ENCODE measurements around the gene THOC1.

The THOC1 gene

GRCh38 chr18:213966-214365 lies 53.9 kb downstream of the THOC1 start:
- DNase-seq (ENCODE audit: low spot score): no peak

DNA sequence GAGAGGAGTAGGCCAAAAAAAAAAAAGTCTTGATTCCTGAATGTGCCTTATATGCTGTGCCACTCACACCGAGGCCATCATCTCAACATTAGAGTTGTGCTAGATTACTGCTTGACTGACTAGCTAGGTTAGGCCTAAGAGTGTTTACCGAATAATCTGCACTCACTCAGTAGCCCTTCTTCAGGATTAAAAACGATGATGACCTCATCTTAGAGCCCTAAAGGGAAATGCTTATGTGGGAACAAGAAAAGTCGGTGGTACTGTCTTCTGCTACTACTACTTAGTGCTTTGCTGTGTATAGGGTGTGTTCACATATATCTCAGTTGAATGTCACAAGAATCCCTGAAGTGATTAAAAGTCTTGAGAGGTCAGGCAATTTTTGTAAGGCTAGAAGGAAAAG lies 54.3 kb downstream of the THOC1 start:
- no peak for DNase-seq (ENCODE audit: low spot score)

- DNase-seq (ENCODE audit: low spot score): peak; percentile 14
Measured at GRCh38 chr18:212780-213179, 55.1 kb downstream of the THOC1 start.

GRCh38 chr18:211582-211981 lies 56.3 kb downstream of the THOC1 start:
- no peak for DNase-seq (ENCODE audit: low spot score)

- DNase-seq (ENCODE audit: low spot score): no peak
Measured at GRCh38 chr18:210733-211132, 57.1 kb downstream of the THOC1 start.

- DNase-seq (ENCODE audit: low spot score): no peak
Measured at GRCh38 chr18:210075-210474, 57.8 kb downstream of the THOC1 start.

DNA sequence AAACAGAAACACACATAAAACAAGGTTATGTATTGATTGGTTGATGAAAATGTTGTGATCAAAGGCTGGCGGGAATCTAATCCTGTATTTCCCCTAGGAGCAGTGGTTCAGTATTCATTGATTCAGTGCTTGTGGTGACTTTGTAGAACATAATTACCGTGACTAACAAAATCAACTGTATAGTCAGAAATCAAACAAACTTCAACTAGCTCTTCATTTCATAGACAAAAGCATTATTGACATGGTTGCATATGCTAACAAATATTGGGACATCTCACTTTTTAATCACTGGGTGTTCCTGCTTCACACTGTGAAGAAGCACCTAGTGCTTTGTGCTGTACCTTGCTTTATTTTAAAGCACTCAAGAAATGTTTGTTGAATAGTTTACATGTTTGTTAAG lies 68.1 kb downstream of the THOC1 start:
- DNase-seq (ENCODE audit: low spot score): no peak

- no peak for DNase-seq (ENCODE audit: low spot score)
Measured at GRCh38 chr18:199214-199613, 68.6 kb downstream of the THOC1 start.

DNA sequence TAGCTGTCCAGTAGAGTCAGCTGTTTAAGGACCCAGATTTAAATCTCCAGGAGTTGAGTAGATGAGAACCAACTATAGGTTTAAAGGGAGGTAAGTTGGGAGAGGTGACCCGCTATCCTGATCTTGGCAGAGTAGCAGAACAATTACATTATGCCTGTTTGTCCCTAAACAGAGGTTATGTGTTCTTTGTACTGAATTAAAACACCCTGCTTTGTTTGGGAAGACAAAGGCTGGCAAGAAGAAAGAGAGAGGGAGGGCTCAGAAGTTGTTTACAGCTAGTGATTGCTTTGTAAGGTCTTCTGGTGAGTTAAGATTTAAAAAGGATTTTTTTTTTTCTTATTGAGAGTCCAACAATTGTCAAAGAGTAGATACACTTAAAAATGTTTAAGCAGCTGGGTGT lies 72.2 kb downstream of the THOC1 start:
- DNase-seq (ENCODE audit: low spot score): no peak

- no peak for DNase-seq (ENCODE audit: low spot score)
Measured at GRCh38 chr18:192801-193200, 75.0 kb downstream of the THOC1 start.

- DNase-seq (ENCODE audit: low spot score): no peak
Measured at GRCh38 chr18:191725-192124, 76.1 kb downstream of the THOC1 start.

DNA sequence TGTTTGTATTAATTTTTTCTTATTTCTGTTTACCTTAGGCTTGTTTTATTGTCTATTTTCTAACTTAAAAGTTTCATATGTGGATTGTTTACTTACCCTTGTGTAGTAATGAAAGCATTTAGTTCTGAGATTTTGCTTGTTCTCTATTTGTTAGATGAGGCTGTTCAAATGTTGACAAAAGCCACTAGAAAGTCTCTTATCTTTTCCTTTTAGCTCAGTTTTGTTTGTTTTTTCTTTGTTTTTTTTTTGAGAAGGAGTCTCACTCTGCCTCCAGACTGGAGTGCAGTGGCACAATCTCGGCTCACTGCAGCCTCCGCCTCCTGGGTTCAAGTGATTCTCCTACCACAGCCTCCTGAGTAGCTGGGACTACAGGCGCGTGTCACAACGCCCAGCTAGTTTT lies 78.6 kb downstream of the THOC1 start:
- DNase-seq (ENCODE audit: low spot score): no peak

DNA sequence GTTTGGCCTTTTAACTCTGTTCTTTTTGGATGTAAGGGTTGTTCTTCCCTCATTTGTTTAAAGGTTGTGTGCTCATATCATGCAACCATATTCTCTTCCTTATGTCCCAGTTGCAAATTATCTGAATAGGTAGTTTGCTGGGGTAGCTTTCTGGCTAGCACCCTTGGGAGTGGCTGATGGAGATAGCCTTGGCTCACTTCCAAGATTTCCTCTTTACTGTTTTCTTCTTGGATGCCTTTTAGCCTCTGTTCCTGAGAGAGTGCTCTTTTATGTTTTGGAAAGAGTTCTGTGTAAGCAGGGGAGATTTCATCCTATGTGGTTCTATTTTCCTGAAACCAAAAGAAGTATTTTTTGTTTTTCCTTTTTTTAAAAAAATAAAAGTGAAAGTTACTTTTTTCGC lies 84.1 kb downstream of the THOC1 start:
- no peak for DNase-seq (ENCODE audit: low spot score)

GRCh38 chr18:181711-182110 lies 86.1 kb downstream of the THOC1 start:
- DNase-seq (ENCODE audit: low spot score): no peak

DNA sequence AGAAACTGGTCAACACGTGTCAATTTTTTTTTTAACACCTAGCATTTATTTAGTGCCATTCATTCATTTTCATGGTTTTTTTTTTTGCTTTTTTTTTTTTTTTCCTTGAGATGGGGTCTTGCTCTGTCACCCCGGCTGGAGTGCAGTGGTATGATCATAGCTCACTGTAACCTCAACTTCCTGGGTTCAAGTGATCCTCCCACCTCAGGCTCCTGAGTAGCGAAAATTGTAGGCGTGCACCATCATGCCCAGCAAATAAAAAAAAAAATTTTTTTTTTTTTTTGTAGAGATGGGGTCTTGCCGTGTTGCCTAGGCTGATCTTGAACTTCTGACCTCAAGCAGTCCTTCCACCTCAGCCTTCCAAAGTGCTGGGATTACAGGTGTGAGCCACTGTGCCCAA lies 88.3 kb downstream of the THOC1 start:
- no peak for DNase-seq (ENCODE audit: low spot score)

- DNase-seq (ENCODE audit: low spot score): no peak
Measured at GRCh38 chr18:172361-172760, 95.5 kb downstream of the THOC1 start.
